Lower leg skin (tissue), 4 donors: ENCODE data around the gene WWOX. TPM values are rescaled to one million over a fixed set of nuclear protein-coding genes. Genes with fewer than 3 reads are reported as not detected.

Experiments
- DNase-seq, 2 donors: peaks; one replicate each; pipeline ENCODE4 v3.0.0-alpha.2; 2019; ENCODE audit warnings: low spot score in 2 of 2
- H3K4me3 ChIP-seq: fragments of 200-600 bp; sonication (generic); 2 replicates; pipeline ENCODE4 v1.5.1; 2017; ENCODE audit warnings: mild to moderate bottlenecking, low read depth; ENCODE audit not compliant: poor library complexity, severe bottlenecking
- POLR2A ChIP-seq, 2 donors: fragments of 450-650 bp; IDR thresholded peaks; one replicate each; pipeline ENCODE4 v1.6.1; 2016 to 2017; ENCODE audit warnings: antibody characterized with exemption in 2 of 2, mild to moderate bottlenecking in 1 of 2, moderate library complexity in 1 of 2
- WGBS, 2 donors: methylation state at CpG; one replicate each; pipeline ENCODE4 v1.1.5; 2018; 5-methylcytosine and 5-hydroxymethylcytosine counted together
- intact Hi-C: fragments of 100-400 bp; cut with DNase I; formaldehyde crosslinking; loops from one replicate; pipeline ENCODE4 v1.15.0; 2023; ENCODE audit warnings: low total_unique reads
- total RNA-seq, 4 donors: library from RNA; depleted of rRNA; stranded (reverse); fragments of >200 nt; gene quantifications; one replicate each; pipeline ENCODE4 v1.1.0, GENCODE V29; 2016
- TF ChIP-seq, protein P1 (sequence below), 3 donors: fragments of 450-650 bp; IDR thresholded peaks; one replicate each; pipeline ENCODE4 v1.5.1; 2016; ENCODE audit warnings: antibody characterized with exemption in 3 of 3, mild to moderate bottlenecking in 3 of 3, moderate library complexity in 2 of 3

Gene WWOX
- total RNA-seq, 4 donors from 2014 or later: 21.0 to 82.7 (median 36.1) TPM

DNA sequence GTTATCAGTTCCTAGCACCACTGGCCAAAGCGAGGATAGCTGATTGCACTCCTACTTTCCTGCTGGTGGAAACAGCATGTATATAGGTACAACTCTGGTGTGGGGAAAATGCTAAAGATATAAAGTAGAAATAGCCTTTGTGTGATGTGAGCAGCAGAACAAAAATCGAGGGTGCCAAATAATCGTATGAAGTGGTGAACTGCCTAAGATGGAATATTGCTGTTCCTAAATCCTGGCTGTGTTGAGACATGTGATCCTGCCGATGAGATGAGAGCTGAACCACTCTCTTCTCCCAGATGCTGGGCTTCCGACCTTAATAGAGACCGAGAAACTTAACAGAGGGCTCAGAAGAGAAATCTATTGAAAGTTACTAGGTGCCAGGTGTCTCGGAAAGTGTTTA lies 117.8 kb downstream of the WWOX start:
- no peak for TF ChIP-seq POLR2A (IDR thresholded peaks at IDR 0.05)
- TF ChIP-seq, protein P1, sequence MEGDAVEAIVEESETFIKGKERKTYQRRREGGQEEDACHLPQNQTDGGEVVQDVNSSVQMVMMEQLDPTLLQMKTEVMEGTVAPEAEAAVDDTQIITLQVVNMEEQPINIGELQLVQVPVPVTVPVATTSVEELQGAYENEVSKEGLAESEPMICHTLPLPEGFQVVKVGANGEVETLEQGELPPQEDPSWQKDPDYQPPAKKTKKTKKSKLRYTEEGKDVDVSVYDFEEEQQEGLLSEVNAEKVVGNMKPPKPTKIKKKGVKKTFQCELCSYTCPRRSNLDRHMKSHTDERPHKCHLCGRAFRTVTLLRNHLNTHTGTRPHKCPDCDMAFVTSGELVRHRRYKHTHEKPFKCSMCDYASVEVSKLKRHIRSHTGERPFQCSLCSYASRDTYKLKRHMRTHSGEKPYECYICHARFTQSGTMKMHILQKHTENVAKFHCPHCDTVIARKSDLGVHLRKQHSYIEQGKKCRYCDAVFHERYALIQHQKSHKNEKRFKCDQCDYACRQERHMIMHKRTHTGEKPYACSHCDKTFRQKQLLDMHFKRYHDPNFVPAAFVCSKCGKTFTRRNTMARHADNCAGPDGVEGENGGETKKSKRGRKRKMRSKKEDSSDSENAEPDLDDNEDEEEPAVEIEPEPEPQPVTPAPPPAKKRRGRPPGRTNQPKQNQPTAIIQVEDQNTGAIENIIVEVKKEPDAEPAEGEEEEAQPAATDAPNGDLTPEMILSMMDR (IDR thresholded peaks at IDR 0.05): no peak
- H3K4me3 ChIP-seq: no peak overlapping the region
- no peak for DNase-seq
- 85 to 88% methylated on average over 7 of the region's 7 CpGs for WGBS, 2 donors
- intact Hi-C loops: no loop called here

DNA sequence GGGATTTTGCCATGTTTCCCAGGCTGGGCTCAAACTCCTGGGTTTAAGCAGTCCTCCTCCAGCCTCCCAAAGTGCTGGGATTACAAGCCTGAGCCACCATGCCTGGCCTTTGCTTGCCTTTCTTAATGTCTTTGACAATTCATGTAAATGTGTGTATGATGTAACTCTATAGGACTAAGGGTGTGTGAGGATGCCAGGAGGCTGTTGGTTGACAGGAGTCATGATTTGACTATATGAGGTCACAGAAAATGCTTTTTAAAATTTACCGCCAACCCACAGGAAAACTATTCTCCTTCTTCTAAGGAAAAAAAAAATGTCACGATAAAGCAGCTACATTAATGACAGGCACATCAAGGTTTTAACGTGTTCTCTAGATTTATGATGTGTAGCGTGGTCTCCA lies 118.8 kb downstream of the WWOX start:
- WGBS, 2 donors: 92 to 93% methylated on average over 4 of the region's 4 CpGs
- H3K4me3 ChIP-seq: no peak overlapping the region
- intact Hi-C loops: no loop called here
- DNase-seq: no peak
- TF ChIP-seq POLR2A (IDR thresholded peaks at IDR 0.05): no peak
- TF ChIP-seq, protein P1 (IDR thresholded peaks at IDR 0.05): no peak

DNA sequence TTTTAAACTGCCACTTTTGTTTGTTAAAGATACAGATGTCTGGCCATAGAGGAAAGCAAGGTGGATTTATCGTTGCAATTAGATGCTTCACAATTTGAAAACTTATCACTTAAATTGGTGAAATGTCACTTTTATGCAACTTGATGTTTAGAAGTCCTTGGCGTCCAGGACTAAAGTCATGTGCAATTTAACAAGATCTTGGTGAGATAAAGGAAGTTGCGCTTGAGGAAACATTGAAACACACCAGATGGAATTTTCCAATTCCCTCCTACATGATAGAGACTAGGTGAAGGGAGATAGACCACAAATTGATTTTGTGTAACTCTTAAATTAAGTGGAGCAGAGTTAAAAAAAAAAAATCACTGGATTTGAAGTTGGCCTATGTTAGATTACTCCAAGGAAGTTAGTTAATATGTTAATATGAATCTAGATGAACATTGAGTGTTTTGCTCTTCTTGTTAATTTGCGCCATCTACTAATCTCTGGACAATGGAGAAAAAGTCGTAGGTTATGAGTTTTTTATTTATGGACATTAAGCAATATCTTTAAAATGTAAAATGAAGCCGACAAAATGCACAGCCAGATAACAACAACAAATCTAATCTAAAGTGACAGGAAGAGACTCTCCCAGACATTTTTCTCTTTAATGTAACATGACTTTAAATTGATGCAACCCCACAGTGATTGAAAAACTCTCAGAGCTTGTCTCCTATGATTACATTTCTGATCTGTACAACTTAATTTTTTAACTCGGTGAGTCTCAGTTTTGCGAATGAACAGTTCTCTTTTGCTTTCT lies 119.6 kb downstream of the WWOX start:
- TF ChIP-seq POLR2A (IDR thresholded peaks at IDR 0.05): no peak
- TF ChIP-seq, protein P1 (IDR thresholded peaks at IDR 0.05): no peak
- H3K4me3 ChIP-seq: no peak overlapping the region
- no peak for DNase-seq
- intact Hi-C loops: no loop called here
- WGBS, 2 donors: 93% methylated on average over 8 of the region's 8 CpGs

DNA sequence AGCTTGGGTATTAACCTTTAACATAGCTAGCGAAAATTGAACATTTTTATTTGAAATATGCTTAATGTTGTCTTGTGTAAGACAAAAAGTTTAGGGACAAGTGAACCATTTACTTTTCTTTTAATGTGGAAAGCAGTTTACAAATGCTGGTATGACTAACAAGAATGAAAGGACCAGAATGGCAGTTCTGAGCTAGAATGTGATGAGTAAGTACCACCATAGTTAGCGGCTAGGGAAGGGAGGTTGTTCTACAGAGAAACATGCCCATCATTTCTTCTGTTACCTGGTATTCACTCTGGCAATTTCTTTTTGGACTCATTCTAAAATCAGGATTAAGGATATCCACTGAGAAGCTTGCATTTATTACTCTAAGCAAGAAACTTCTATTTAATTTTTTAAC lies 121.1 kb downstream of the WWOX start:
- DNase-seq: no peak
- TF ChIP-seq, protein P1 (IDR thresholded peaks at IDR 0.05): no peak
- no peak for TF ChIP-seq POLR2A (IDR thresholded peaks at IDR 0.05)
- intact Hi-C loops: no loop called here
- 94 to 96% methylated on average over 2 of the region's 2 CpGs for WGBS, 2 donors
- no peak overlapping the region for H3K4me3 ChIP-seq

DNA sequence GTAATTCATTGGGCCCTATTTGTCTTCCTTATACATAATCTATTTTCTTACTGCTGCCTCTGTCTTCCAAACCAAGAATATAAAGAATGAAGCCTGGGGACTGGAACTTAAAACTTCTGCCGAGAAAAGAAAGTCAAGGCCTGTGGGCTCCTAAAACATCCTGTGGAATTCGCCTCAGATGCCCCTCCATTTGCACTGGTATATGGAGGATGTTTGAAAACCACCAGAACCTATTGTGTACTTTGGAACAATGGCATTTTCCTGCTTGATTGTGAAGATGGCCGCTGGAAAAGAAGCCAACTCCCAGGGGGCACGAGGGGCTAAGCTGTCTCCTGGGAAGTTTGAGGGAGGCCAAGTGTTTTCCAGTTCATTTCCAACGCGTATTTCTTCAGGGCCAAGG lies 122.4 kb downstream of the WWOX start:
- TF ChIP-seq, protein P1 (IDR thresholded peaks at IDR 0.05): no peak
- TF ChIP-seq POLR2A (IDR thresholded peaks at IDR 0.05): no peak
- intact Hi-C loops: no loop called here
- 59 to 62% methylated on average over 6 of the region's 6 CpGs for WGBS, 2 donors
- no peak for DNase-seq
- H3K4me3 ChIP-seq: no peak overlapping the region

DNA sequence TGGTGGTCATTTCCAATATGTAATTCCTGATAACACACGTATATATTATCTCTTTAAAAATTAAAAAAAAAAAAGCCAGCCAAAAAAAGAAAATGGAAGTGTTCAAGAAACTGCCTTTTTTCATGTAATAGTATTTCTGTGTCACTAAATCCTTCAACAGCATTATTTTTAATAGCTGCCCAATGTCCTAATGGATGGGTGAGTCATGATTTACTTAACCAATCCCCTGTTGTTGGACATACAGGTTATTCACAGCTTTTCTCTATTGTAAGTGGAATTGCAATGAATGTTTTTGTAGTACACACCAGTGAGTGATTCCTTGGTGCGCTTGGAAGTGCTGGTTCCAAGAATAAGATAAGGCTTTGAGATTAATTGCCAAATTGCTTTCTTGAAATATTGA lies 124.9 kb downstream of the WWOX start:
- intact Hi-C loops: no loop called here
- no peak for DNase-seq
- no peak for TF ChIP-seq POLR2A (IDR thresholded peaks at IDR 0.05)
- TF ChIP-seq, protein P1 (IDR thresholded peaks at IDR 0.05): no peak
- WGBS, 2 donors: 89 to 91% methylated on average over 2 of the region's 2 CpGs
- no peak overlapping the region for H3K4me3 ChIP-seq
